ENCODE results near the gene PKP1. TPM values are rescaled to one million over a fixed set of nuclear protein-coding genes. Genes with fewer than 3 reads are reported as not detected.

Gene PKP1
- total RNA-seq, 1 experiment from 2014 or later, result not detected

DNA sequence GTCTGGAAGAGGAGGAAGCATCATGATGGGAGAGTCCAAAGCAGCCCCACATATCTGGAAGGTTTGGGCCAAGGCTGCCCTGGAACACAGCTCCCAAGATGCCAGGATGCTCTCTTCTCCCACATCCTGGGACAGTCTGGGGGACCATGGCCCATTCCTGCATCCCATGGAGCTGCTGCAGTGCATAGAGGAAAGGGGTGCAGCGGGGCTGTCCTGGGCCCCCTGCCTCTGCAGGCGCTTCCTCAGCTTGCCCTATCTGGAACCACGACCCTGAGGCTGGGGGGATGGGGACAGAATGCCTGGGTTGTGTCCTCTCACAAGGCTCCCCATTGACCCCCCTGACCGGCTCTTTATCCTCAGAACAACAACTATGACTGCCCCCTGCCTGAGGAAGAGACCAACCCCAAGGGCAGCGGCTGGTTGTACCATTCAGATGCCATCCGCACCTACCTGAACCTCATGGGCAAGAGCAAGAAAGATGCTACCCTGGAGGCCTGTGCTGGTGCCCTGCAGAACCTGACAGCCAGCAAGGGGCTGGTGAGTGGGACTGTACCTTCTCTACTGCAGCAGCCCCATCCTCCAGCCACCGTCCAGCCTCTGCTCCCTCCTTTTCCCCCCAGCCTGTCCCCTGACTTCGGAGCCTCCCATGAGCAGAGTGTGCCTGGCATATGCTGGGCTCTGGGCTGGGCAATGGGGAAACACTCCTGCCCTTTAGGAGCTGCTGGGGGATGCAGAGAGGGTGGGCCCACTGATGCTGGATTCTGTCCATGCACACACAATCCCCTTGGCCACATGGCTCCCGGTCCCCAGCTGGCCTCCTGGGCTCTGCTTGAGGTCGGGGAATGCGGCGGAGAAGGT, 39.6 kb downstream of the PKP1 start:
- intact Hi-C loops (cut with micrococcal nuclease; ENCODE audit: unreplicated experiment), result no loop called here

DNA sequence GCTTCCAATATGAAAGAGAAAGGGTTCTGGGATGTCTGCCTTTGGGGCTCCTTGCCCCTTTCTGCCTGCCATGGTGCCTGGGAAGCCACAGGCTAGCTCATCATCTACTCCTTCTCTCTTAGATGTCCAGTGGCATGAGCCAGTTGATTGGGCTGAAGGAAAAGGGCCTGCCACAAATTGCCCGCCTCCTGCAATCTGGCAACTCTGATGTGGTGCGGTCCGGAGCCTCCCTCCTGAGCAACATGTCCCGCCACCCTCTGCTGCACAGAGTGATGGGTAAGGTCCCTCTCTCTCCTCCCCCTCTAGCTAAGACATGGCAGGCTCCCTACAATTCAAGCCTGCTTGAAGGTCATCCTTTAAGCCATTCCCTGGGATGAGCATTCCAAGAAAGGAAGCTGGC, 41.0 kb downstream of the PKP1 start:
- H3K4me3 ChIP-seq (ENCODE audit: low read depth, low read length), result no peak overlapping the region
- ChIA-PET POLR2A (no interaction called here), CTCF (interaction anchor here (0.7 to 1.2 kb wide), 3 partner anchors 15 to 151 kb away, joined by 3 read pairs; no protein-coding TSS in a partner anchor)
- Mint-ChIP-seq H3K27ac (ENCODE audit: unreplicated experiment) (no peak overlapping the region), H3K4me3 (ENCODE audit: unreplicated experiment) (no peak overlapping the region), H3K4me1 (ENCODE audit: low read depth, unreplicated experiment) (no peaks in the 10 kb centered on the region), H3K36me3 (ENCODE audit: insufficient read depth, unreplicated experiment) (no peaks in the 10 kb centered on the region), H3K9me3 (ENCODE audit: unreplicated experiment) (no peaks in the 10 kb centered on the region), H3K27me3 (ENCODE audit: insufficient read depth, unreplicated experiment) (peaks cover 22% of the 10 kb centered on the region)
- intact Hi-C loops (cut with micrococcal nuclease; ENCODE audit: unreplicated experiment), result no loop called here
- H3K4me1 ChIP-seq, result no peaks in the 10 kb centered on the region
- no TSS peak for BruUV-seq (replicated peaks)
- no peaks in the 10 kb centered on the region for H3K9me3 ChIP-seq
- no peak for DNase-seq
- peaks cover 2% of the 10 kb centered on the region; the same call in 1 of the 2 replicates for H3K27me3 ChIP-seq (replicated peaks; ENCODE audit: control insufficient read depth, insufficient read depth, low read length)
- TF ChIP-seq, protein P1, sequence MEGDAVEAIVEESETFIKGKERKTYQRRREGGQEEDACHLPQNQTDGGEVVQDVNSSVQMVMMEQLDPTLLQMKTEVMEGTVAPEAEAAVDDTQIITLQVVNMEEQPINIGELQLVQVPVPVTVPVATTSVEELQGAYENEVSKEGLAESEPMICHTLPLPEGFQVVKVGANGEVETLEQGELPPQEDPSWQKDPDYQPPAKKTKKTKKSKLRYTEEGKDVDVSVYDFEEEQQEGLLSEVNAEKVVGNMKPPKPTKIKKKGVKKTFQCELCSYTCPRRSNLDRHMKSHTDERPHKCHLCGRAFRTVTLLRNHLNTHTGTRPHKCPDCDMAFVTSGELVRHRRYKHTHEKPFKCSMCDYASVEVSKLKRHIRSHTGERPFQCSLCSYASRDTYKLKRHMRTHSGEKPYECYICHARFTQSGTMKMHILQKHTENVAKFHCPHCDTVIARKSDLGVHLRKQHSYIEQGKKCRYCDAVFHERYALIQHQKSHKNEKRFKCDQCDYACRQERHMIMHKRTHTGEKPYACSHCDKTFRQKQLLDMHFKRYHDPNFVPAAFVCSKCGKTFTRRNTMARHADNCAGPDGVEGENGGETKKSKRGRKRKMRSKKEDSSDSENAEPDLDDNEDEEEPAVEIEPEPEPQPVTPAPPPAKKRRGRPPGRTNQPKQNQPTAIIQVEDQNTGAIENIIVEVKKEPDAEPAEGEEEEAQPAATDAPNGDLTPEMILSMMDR (IDR thresholded peaks at IDR 0.05; ENCODE audit: insufficient read depth in 1 of 2, low read depth in 1 of 2, low read length in 1 of 2, severe bottlenecking in 1 of 2, unreplicated experiment in 1 of 2), result no peak
- no peaks in the 10 kb centered on the region for H3K36me3 ChIP-seq (ENCODE audit: control insufficient read depth, insufficient read depth, low read length)

More for the DNA sequence above, 39.6 kb downstream of the PKP1 start:
- Histone ChIP-seq H3K4me3 (ENCODE audit: low read depth, low read length) (no peak overlapping the region), H3K9me3 (no peaks in the 10 kb centered on the region), H3K36me3 (ENCODE audit: control insufficient read depth, insufficient read depth, low read length) (no peaks in the 10 kb centered on the region), H3K27me3 (replicated peaks; ENCODE audit: control insufficient read depth, insufficient read depth, low read length) (peaks cover 2% of the 10 kb centered on the region; the same call in 1 of the 2 replicates), H3K4me1 (no peaks in the 10 kb centered on the region)
- ChIA-PET CTCF (interaction anchor here (1.2 kb wide), 1 partner anchor 13 kb away, joined by 3 read pairs; no protein-coding TSS in a partner anchor), POLR2A (interaction anchor here (0.5 to 0.7 kb wide), 2 partner anchors 691 to 918 kb away, joined by 3 to 5 read pairs; no protein-coding TSS in a partner anchor)
- Mint-ChIP-seq H3K4me1 (ENCODE audit: low read depth, unreplicated experiment) (no peaks in the 10 kb centered on the region), H3K9me3 (ENCODE audit: unreplicated experiment) (no peaks in the 10 kb centered on the region), H3K27me3 (ENCODE audit: insufficient read depth, unreplicated experiment) (peaks cover 22% of the 10 kb centered on the region), H3K4me3 (ENCODE audit: unreplicated experiment) (no peak overlapping the region), H3K36me3 (ENCODE audit: insufficient read depth, unreplicated experiment) (no peaks in the 10 kb centered on the region), H3K27ac (ENCODE audit: unreplicated experiment) (no peak overlapping the region)
- TF ChIP-seq, protein P1 (IDR thresholded peaks at IDR 0.05; ENCODE audit: insufficient read depth in 1 of 2, low read depth in 1 of 2, low read length in 1 of 2, severe bottlenecking in 1 of 2, unreplicated experiment in 1 of 2), result no peak
- no TSS peak for BruUV-seq (replicated peaks)
- no peak for DNase-seq

DNA sequence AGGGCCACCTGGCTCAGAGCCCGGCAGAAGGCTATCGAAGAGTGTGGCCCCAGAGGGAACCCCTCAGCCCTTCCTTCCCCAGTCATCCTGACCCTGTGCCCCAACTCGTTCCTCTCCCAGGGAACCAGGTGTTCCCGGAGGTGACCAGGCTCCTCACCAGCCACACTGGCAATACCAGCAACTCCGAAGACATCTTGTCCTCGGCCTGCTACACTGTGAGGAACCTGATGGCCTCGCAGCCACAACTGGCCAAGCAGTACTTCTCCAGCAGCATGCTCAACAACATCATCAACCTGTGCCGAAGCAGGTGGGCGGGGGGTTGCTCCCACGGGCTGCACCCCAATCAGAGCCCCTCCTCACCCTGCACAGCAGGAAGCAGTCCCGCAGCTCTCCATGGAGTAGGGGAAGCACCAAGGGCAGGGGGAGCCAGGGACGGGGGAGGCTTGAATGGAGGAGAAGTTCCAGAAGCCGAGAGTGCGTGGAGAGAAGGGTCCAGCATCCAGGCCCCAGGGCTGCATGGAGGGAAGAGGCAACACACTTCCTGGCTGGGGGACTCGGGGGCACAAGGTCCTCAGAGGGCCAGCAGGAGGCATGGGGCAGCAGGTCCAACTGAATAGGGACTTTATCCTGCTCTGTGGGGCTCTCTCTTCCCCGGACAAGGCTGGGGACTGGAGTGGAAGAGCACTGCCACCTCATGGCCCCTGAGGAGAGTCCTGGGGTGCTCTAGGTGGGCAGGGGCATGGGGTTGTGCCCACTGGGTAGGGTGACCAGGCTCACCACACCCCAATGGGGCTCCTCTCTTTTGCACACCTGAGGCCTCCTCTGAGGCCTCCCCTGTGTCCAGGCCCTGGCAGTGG, 41.7 kb downstream of the PKP1 start:
- Histone ChIP-seq H3K4me3 (ENCODE audit: low read depth, low read length) (no peak overlapping the region), H3K36me3 (ENCODE audit: control insufficient read depth, insufficient read depth, low read length) (no peaks in the 10 kb centered on the region), H3K4me1 (no peaks in the 10 kb centered on the region), H3K9me3 (no peaks in the 10 kb centered on the region), H3K27me3 (replicated peaks; ENCODE audit: control insufficient read depth, insufficient read depth, low read length) (peaks cover 2% of the 10 kb centered on the region; the same call in 1 of the 2 replicates)
- H3K27ac Mint-ChIP-seq (ENCODE audit: unreplicated experiment), result no peak overlapping the region
- CTCF ChIA-PET, result interaction anchor here (1.0 kb wide), 1 partner anchor 21 kb away, joined by 3 read pairs; no protein-coding TSS in a partner anchor
- BruUV-seq (replicated peaks), result no TSS peak
- no peaks in the 10 kb centered on the region for H3K9me3 Mint-ChIP-seq (ENCODE audit: unreplicated experiment)
- H3K4me1 Mint-ChIP-seq (ENCODE audit: low read depth, unreplicated experiment), result no peaks in the 10 kb centered on the region
- TF ChIP-seq, protein P1 (IDR thresholded peaks at IDR 0.05; ENCODE audit: insufficient read depth in 1 of 2, low read depth in 1 of 2, low read length in 1 of 2, severe bottlenecking in 1 of 2, unreplicated experiment in 1 of 2), result no peak
- no peaks in the 10 kb centered on the region for H3K36me3 Mint-ChIP-seq (ENCODE audit: insufficient read depth, unreplicated experiment)
- intact Hi-C loops (cut with micrococcal nuclease; ENCODE audit: unreplicated experiment), result no loop called here
- peaks cover 15% of the 10 kb centered on the region for H3K27me3 Mint-ChIP-seq (ENCODE audit: insufficient read depth, unreplicated experiment)
- H3K4me3 Mint-ChIP-seq (ENCODE audit: unreplicated experiment), result no peak overlapping the region
- POLR2A ChIA-PET, result no interaction called here
- no peak for DNase-seq
